HG03095 (cell line): ENCODE measurements around the gene LMBR1L.

Experiments used
- ATAC-seq: cut with Tn5 transposase; IDR thresholded peaks from one replicate; pipeline ENCODE4 v1.9.1; 2021; ENCODE audit warnings: moderate library complexity; ENCODE audit not compliant: unreplicated experiment

LMBR1L gene

GRCh38 chr12:49055092-49055491, 55.6 kb downstream of the LMBR1L start:
- no peak for ATAC-seq

DNA sequence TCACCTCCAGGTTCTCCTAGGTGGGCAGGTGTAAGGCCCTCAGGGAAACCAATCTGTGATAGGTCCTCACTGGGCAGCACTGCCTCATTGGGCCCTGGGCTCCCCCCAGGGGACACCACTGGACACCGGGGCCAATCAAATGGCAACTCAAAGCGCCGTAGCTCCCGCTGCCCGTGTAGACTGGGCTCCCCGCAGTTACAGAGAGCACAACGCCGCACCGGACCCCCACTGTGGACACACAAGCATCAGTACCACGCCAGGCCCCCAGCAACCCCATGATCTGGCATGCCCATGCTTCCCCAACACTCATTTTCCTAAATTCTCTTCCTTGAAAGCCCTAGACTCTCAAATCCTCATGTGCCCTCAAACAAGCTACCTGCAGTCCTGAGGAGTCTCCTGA, 56.1 kb downstream of the LMBR1L start:
- ATAC-seq = no peak

GRCh38 chr12:49054096-49054495, 56.6 kb downstream of the LMBR1L start:
- ATAC-seq = no peak

- no peak for ATAC-seq
These were observed 58.0 kb downstream of the LMBR1L start for GRCh38 chr12:49052451-49053208.

GRCh38 chr12:49051777-49052438, 58.7 kb downstream of the LMBR1L start:
- no peak for ATAC-seq

- ATAC-seq = no peak
These were observed 59.3 kb downstream of the LMBR1L start for GRCh38 chr12:49051373-49051764.

DNA sequence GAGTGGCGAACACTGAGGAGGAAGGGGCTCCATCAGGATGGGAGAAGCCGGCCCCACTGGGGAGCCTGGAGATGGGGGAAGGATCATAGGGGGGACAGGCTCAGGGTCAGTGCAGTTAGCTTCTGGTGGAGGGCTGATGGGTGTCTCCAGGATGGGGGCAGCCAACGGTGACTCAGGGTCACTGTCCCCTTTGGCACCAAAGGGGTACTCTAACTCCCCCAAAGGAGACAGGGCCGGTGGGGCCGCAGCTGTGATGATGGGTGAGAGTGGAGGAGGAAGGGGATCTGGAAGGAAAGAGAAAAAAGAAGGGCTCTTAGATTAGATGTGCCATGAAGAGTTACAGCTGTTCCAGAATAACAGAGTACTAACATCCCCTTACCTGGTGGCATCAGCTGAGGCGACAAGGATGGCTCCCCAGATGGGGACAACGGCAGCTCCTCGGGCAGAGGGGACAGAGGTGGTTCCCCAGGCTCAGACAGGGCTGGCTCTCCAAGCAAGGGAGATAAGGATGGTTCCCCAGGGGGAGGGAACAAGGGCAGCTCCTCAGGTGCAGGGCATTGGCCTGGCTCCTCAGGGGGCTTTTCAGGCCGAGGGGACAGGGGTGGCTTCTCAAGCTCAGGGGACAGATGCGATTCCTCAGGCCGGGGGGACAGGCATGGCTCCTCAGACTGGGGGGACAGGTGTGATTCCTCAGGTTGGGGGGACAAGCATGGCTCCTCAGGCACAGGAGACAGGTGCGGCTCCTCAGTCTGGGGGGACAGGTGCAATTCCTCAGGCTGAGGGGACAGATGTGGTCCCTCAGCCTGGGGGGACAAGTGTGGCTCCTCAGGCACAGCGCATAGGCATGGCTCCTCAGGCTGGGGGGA, 59.9 kb downstream of the LMBR1L start:
- ATAC-seq = no peak

GRCh38 chr12:49049566-49050224, 61.0 kb downstream of the LMBR1L start:
- no peak for ATAC-seq

- no peak for ATAC-seq
These were observed 61.7 kb downstream of the LMBR1L start for GRCh38 chr12:49048953-49049352.
